CD4-positive, CD25-positive, alpha-beta regulatory T cell (primary cell): Measurements from ENCODE around the gene ATG4C. TPM values are rescaled to one million over a fixed set of nuclear protein-coding genes. Genes with fewer than 3 reads are reported as not detected.
"Not testable (repeated sequence)": the region's sequence is repeated elsewhere in the genome, so short reads cannot be mapped to it uniquely, and the experiment has no call there.

Experiments used
- ATAC-seq, 2 donors: fragments of 150-1000 bp; cut with Tn5 transposase; one replicate each; pipeline ENCODE4 v1.10.0; 2021; ENCODE audit warnings: low read depth in 2 of 2, moderate number of reproducible peaks in 2 of 2, moderate library complexity in 1 of 2
- DNase-seq, 3 donors: peaks; one replicate each; pipeline versions ENCODE4 v3.0.0 to v3.0.0-alpha.2; 2012 to 2022; ENCODE audit warnings: mixed read lengths in 1 of 3
- H3K27ac ChIP-seq: one replicate; pipeline ENCODE4 v1.7.0; 2013; ENCODE audit warnings: mild to moderate bottlenecking, low read length; ENCODE audit not compliant: insufficient read depth, poor library complexity, severe bottlenecking
- H3K27me3 ChIP-seq: one replicate; pipeline ENCODE4 v1.7.0; 2013; ENCODE audit warnings: low read length; ENCODE audit not compliant: control insufficient read depth, insufficient read depth
- H3K36me3 ChIP-seq: one replicate; pipeline ENCODE4 v1.7.0; 2013; ENCODE audit warnings: mild to moderate bottlenecking, low read length, moderate library complexity; ENCODE audit not compliant: control insufficient read depth, insufficient read depth
- H3K4me1 ChIP-seq: 2 replicates; pipeline ENCODE4 v1.7.0; 2013; ENCODE audit warnings: mild to moderate bottlenecking, low read length; ENCODE audit not compliant: insufficient read depth, control insufficient read depth, poor library complexity, severe bottlenecking
- H3K4me3 ChIP-seq: one replicate; pipeline ENCODE4 v1.7.0; 2013; ENCODE audit warnings: low read depth, mild to moderate bottlenecking, low read length, moderate library complexity
- H3K9me3 ChIP-seq, 2 experiments: 1 replicate in 1 of 2; 2 replicates in 1 of 2; pipeline ENCODE4 v1.7.0; 2013; ENCODE audit warnings: low read length in 2 of 2, mild to moderate bottlenecking in 1 of 2, moderate library complexity in 1 of 2; ENCODE audit not compliant: control insufficient read depth in 2 of 2
- H3K27ac Mint-ChIP-seq, 3 donors: one replicate each; pipeline ENCODE4 v1.8.0; 2020 to 2022; ENCODE audit warnings: mild to moderate bottlenecking in 3 of 3, mixed read lengths in 3 of 3, moderate library complexity in 2 of 3
- H3K27me3 Mint-ChIP-seq: one replicate; pipeline ENCODE4 v1.8.0; 2022; ENCODE audit warnings: mild to moderate bottlenecking, mixed read lengths
- H3K36me3 Mint-ChIP-seq: one replicate; pipeline ENCODE4 v1.8.0; 2020; ENCODE audit warnings: mixed read lengths
- H3K4me1 Mint-ChIP-seq, 4 donors: one replicate each; pipeline ENCODE4 v1.8.0; 2020 to 2022; ENCODE audit warnings: mixed read lengths in 4 of 4, mild to moderate bottlenecking in 1 of 4
- H3K4me3 Mint-ChIP-seq, 4 donors: one replicate each; pipeline ENCODE4 v1.8.0; 2020 to 2022; ENCODE audit warnings: mild to moderate bottlenecking in 4 of 4, mixed read lengths in 4 of 4, moderate library complexity in 3 of 4
- H3K9me3 Mint-ChIP-seq, 7 donors: one replicate each; pipeline ENCODE4 v1.8.0; 2020 to 2022; ENCODE audit warnings: mixed read lengths in 7 of 7, mild to moderate bottlenecking in 3 of 7, moderate library complexity in 2 of 7
- polyA plus RNA-seq, 4 donors: library from polyadenylated mRNA; unstranded; fragments of 300-500 nt; fragmentation: Illumina TruSeq; gene quantifications; one replicate each; pipeline ENCODE4 v1.2.3, GENCODE V29; 2021
- total RNA-seq: library from RNA; stranded (reverse); gene quantifications from one replicate; pipeline ENCODE4 v1.2.3, GENCODE V29; 2022

The ATG4C gene
- total and polyA plus RNA-seq, 5 donors from 2014 or later, result 5.3 to 16.9 (median 11.7) TPM

- peak overlapping the region in 2 of 4 donors; percentile 11 to 21 for H3K4me3 Mint-ChIP-seq
- H3K27ac Mint-ChIP-seq, DNase-seq, ATAC-seq, H3K27ac ChIP-seq, H3K9me3 Mint-ChIP-seq, H3K9me3 ChIP-seq, H3K4me3 ChIP-seq, H3K36me3 ChIP-seq, H3K36me3 Mint-ChIP-seq: not testable (repeated sequence)
- Histone ChIP-seq H3K27me3 (peaks cover 15% of the 10 kb centered on the region), H3K4me1 (peaks cover 14% of the 10 kb centered on the region)
- peaks cover 0 to 13% (median 12%) of the 10 kb centered on the region in 4 donors for H3K4me1 Mint-ChIP-seq
- peaks cover 25% of the 10 kb centered on the region for H3K27me3 Mint-ChIP-seq
Observed at GRCh38 chr1:62782544-62783212, 1.3 kb upstream of the ATG4C start.

GRCh38 chr1:62784509-62785365 lies 805 bp downstream of the ATG4C start:
- Mint-ChIP-seq H3K36me3 (no peaks in the 10 kb centered on the region), H3K27ac (no peak overlapping the region), H3K4me3 (no peak overlapping the region), H3K9me3 (no peaks in the 10 kb centered on the region), H3K4me1 (peaks cover 4 to 18% (median 14%) of the 10 kb centered on the region in 4 donors), H3K27me3 (peaks cover 9% of the 10 kb centered on the region)
- Histone ChIP-seq H3K27ac (peak overlapping the region; percentile 90), H3K9me3 (no peaks in the 10 kb centered on the region), H3K36me3 (no peaks in the 10 kb centered on the region), H3K4me3 (peak overlapping the region; percentile 97), H3K27me3 (peaks cover 8% of the 10 kb centered on the region), H3K4me1 (peaks cover 14% of the 10 kb centered on the region)
- DNase-seq (peak in 2 of 3 donors; percentile 4 to 12), ATAC-seq (peak in 1 of 2 donors; percentile 1)

GRCh38 chr1:62790716-62791115 lies 6.8 kb downstream of the ATG4C start:
- ATAC-seq (no peak), DNase-seq (no peak)
- Histone ChIP-seq H3K36me3 (no peaks in the 10 kb centered on the region), H3K27ac (no peak overlapping the region), H3K4me1 (no peaks in the 10 kb centered on the region), H3K9me3 (no peaks in the 10 kb centered on the region), H3K4me3 (no peak overlapping the region), H3K27me3 (no peaks in the 10 kb centered on the region)
- H3K4me3 Mint-ChIP-seq, result no peak overlapping the region
- no peak overlapping the region for H3K27ac Mint-ChIP-seq
- H3K27me3 Mint-ChIP-seq, result peaks cover 4% of the 10 kb centered on the region
- H3K9me3 Mint-ChIP-seq, result no peaks in the 10 kb centered on the region
- H3K4me1 Mint-ChIP-seq, result peaks cover 9 to 31% (median 21%) of the 10 kb centered on the region in 4 donors
- peaks cover 6% of the 10 kb centered on the region for H3K36me3 Mint-ChIP-seq

GRCh38 chr1:62794053-62794452 lies 10.1 kb downstream of the ATG4C start:
- H3K4me1 ChIP-seq, result no peaks in the 10 kb centered on the region
- no peaks in the 10 kb centered on the region for H3K27me3 Mint-ChIP-seq
- ATAC-seq (no peak), DNase-seq (no peak)
- H3K4me1 Mint-ChIP-seq, result peaks cover 0 to 15% (median 11%) of the 10 kb centered on the region in 4 donors
- H3K4me3 ChIP-seq, result no peak overlapping the region
- no peaks in the 10 kb centered on the region for H3K9me3 Mint-ChIP-seq
- no peak overlapping the region for H3K27ac Mint-ChIP-seq
- H3K36me3 ChIP-seq, result no peaks in the 10 kb centered on the region
- no peak overlapping the region for H3K27ac ChIP-seq
- no peak overlapping the region for H3K4me3 Mint-ChIP-seq
- no peaks in the 10 kb centered on the region for H3K9me3 ChIP-seq
- peaks cover 6% of the 10 kb centered on the region for H3K36me3 Mint-ChIP-seq
- H3K27me3 ChIP-seq, result no peaks in the 10 kb centered on the region

GRCh38 chr1:62796221-62796620 lies 12.3 kb downstream of the ATG4C start:
- no peak overlapping the region for H3K27ac ChIP-seq
- H3K27me3 Mint-ChIP-seq, result no peaks in the 10 kb centered on the region

GRCh38 chr1:62799688-62800087 lies 15.8 kb downstream of the ATG4C start:
- Histone ChIP-seq H3K27me3 (no peaks in the 10 kb centered on the region), H3K9me3 (no peaks in the 10 kb centered on the region), H3K4me1 (no peaks in the 10 kb centered on the region), H3K4me3 (no peak overlapping the region), H3K36me3 (no peaks in the 10 kb centered on the region), H3K27ac (no peak overlapping the region)
- Mint-ChIP-seq H3K27me3 (no peaks in the 10 kb centered on the region), H3K4me1 (peaks cover 8 to 15% (median 11%) of the 10 kb centered on the region in 4 donors), H3K36me3 (peaks cover 4% of the 10 kb centered on the region), H3K4me3 (no peak overlapping the region), H3K9me3 (no peaks in the 10 kb centered on the region), H3K27ac (no peak overlapping the region)
- ATAC-seq (no peak), DNase-seq (no peak)

More at GRCh38 chr1:62796221-62796620, 12.3 kb downstream of the ATG4C start:
- H3K4me3 Mint-ChIP-seq, result no peak overlapping the region
- H3K36me3 ChIP-seq, result no peaks in the 10 kb centered on the region
- no peaks in the 10 kb centered on the region for H3K9me3 ChIP-seq
- H3K27me3 ChIP-seq, result no peaks in the 10 kb centered on the region
- peaks cover 6% of the 10 kb centered on the region for H3K36me3 Mint-ChIP-seq
- no peak overlapping the region for H3K4me3 ChIP-seq
- H3K4me1 Mint-ChIP-seq, result peaks cover 8 to 19% (median 15%) of the 10 kb centered on the region in 4 donors
- ATAC-seq, result no peak
- no peak overlapping the region for H3K27ac Mint-ChIP-seq
- no peaks in the 10 kb centered on the region for H3K9me3 Mint-ChIP-seq
- H3K4me1 ChIP-seq, result no peaks in the 10 kb centered on the region
- no peak for DNase-seq

- H3K27ac ChIP-seq, result no peak overlapping the region
- Mint-ChIP-seq H3K9me3 (no peaks in the 10 kb centered on the region), H3K4me1 (peaks cover 8 to 14% (median 11%) of the 10 kb centered on the region in 4 donors), H3K27me3 (no peaks in the 10 kb centered on the region), H3K4me3 (no peak overlapping the region), H3K36me3 (peaks cover 4% of the 10 kb centered on the region), H3K27ac (no peak overlapping the region)
- DNase-seq, result no peak
- no peaks in the 10 kb centered on the region for H3K36me3 ChIP-seq
- ATAC-seq, result no peak
- H3K27me3 ChIP-seq, result no peaks in the 10 kb centered on the region
- H3K4me3 ChIP-seq, result no peak overlapping the region
- H3K9me3 ChIP-seq, result no peaks in the 10 kb centered on the region
- no peaks in the 10 kb centered on the region for H3K4me1 ChIP-seq
Observed at GRCh38 chr1:62800281-62800680, 16.3 kb downstream of the ATG4C start.
